ENCODE results near the gene SOAT2.
"Not testable (repeated sequence)": the region's sequence is repeated elsewhere in the genome, so short reads cannot be mapped to it uniquely, and the experiment has no call there.

The SOAT2 gene

DNA sequence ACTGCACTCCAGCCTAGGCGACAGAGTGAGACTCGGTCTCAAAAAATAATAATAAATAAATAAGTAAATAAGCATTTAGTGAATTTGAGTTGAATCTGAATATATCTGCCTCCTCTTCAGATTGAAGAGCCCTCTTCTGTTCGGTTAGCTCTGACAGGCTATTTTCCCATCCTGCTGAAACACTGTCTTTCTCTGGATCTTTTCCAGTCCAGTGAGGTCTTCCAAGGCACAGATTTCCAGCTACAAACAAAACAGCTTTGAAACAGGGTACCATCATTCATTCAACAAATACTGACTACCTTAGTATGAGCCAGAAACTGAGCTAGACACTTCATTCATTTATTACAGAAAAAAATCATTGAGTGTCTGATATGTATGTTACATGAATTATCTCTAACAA, 16.9 kb upstream of the SOAT2 start:
- DNase-seq (ENCODE audit: low read depth), result no peak

GRCh38 chr12:53090105-53090504, 13.2 kb upstream of the SOAT2 start:
- DNase-seq (ENCODE audit: low read depth), result no peak

DNA sequence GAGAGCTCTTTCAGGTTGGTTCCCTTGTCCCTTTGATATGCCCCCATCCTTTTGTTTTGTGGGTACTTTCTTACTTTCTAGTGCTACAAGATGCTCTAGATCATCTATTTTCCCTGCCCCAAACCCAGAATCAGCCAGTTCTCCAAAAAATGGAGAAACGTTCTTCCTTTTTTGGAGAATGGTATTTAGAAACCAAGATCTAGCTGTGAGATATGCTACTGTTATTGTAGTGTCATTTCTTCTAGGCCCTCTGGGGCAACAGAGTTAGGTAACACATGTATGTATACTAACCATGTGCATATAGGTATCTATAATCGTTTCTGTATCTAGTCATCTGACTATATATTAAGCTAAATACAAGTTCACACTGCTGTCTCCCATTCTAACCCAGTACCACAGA, 12.7 kb upstream of the SOAT2 start:
- DNase-seq (ENCODE audit: low read depth), result no peak

- no peak for DNase-seq (ENCODE audit: low read depth)
Measured at GRCh38 chr12:53091756-53092155, 11.5 kb upstream of the SOAT2 start.

DNA sequence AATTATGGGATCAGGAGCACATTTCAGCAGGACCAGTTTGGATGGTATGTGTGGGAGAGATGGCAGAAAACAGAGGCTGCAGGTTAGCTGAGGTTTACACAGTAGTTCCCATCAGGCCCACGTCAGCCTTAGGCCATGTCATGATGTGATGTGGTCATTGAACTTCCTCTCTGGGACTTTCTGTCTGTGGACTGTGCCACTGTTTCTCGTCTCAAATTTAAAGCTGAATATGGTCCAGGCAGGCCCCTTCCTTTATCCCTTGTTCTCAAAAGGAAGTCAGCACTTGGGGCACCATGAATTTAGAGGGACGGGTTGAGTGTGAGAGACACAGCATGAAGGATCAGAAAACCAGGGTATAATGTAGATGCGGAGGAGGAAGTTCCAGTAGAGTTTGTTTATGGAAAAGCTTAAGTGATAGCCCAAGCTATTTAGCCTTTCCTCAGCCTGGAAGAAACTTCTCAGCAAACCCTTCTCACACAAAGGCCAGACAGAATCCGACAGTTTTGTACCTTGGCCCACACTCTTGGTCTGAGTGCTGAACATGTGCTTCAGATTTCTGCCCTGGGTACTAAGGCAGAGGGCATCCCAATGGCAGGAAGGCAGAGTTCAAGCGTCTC, 9.4 kb upstream of the SOAT2 start:
- peak; percentile 30 for DNase-seq (ENCODE audit: low read depth)

GRCh38 chr12:53094394-53094787, 8.9 kb upstream of the SOAT2 start:
- DNase-seq (ENCODE audit: low read depth), result no peak

DNA sequence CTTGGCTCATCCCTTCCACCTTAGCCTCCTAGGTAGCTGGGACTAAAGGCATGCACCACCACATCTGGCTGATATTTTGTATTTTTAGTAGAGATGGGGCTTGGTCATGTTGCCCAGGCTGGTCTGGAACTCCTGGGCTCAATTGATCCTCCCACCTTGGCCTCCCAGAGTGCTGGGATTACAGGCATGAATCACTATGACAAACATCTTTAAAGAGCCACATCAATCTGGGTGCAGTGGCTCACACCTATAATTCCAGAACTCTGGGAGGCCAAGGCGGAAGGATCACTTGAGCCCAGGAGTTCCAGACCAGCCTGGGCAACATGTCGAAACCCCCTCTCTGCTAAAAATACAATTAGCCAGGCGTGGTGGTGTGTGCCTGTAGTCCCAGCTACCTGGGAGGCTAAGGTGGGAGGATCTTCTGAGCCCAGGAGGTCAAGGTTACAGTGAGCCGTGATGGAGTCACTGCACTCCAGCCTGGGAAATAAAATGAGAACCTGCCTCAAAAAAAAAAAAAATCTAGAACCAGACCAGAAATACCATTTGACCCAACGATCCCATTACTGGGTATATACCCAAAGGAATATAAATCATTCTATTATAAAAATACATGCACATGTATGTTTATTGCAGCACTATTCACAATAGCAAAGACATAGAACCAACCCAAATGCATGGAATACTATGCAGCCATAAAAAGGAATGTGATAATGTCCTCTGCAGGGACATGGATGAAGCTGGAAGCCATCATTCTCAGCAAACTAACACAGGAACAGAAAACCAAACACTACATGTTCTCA, 8.3 kb upstream of the SOAT2 start:
- not testable (repeated sequence) for DNase-seq (ENCODE audit: low read depth)

DNA sequence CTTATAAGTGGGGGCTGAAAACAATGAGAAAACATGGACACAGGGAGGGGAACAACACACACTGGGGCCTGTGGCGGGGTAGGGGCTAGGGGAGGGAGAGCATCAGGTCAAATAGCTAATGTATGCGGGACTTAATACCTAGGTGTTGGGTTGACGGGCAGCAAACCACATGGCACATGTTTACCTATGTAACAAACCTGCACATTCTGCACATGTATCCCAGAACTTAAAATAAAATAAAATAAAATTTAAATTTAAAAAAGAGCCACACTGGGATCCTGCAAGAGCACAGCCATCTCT, 7.7 kb upstream of the SOAT2 start:
- not testable (repeated sequence) for DNase-seq (ENCODE audit: low read depth)

DNA sequence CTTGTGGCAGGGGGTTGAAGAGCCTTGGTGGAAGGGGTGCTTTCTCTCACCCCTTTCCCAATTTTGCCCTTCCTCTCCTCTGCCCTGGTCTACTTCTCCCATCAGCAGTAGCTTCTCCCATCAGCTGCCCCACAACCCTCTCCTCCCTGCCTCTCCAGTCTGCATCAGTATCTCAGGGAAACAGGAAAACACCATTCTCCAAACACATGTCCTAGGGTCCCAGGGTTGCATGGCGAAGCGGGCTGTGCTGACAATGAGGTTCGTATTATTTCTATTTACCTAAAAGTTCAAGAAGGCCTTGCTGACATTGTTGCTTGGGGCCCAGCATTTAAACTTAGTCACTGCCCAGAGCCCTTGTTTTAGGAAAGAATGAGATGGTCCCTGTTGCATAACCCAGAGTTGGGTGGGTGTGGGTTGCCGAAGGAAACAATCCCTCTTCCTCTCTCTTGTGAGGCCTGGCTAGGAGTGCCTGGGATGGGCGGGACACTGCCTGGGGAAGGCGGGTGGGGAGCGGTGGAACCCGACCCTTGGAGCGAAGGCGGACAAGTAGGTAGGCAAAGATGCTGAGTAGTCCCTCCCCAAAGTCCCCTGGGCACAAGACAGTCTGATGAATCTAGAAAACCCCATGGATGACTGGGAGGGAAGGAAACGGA, 7.1 kb upstream of the SOAT2 start:
- DNase-seq (ENCODE audit: low read depth), result peak; percentile 54

GRCh38 chr12:53096759-53097158, 6.5 kb upstream of the SOAT2 start:
- no peak for DNase-seq (ENCODE audit: low read depth)

- DNase-seq (ENCODE audit: low read depth), result peak; percentile 20
Measured at GRCh38 chr12:53097207-53097563, 6.1 kb upstream of the SOAT2 start.

- peak; percentile 49 for DNase-seq (ENCODE audit: low read depth)
Measured at GRCh38 chr12:53097564-53098353, 5.5 kb upstream of the SOAT2 start, which contains the start of gene IGFBP6. TSS of gene IGFBP6 (plus strand) at chr12:53097667. CDS start at chr12:53097718, 51 bp downstream.

DNA sequence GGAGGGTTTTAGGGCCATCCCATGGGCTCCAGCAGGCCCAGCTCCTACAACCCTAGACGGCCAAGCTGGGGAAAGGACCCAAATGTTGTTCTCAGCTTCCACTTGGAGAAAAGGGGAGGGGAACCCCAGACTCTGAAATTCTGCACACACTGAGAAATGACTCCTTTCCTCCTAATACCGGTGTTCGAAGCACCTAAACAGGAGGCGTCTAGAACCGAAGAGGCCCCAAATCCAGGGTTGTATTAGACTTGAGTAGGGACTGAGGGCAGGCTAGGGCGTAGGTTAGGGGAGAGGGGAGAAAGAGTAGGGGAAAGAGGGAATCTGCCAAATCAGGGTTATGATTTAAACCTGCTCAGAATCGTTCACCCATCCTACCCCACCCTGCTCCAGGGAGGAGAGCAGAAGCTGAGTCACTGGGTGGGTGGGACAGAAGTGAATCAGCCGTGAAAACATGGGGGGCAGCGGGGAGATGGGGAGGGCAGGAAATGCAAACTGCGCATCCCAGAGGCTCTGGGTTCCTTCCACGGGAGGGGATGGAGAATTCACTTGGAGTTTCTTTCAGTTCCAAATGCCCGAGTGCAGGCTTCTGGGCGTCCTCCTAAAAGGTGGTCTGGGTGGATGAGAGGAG, 4.8 kb upstream of the SOAT2 start:
- peak; percentile 74 for DNase-seq (ENCODE audit: low read depth)

- peak; percentile 96 for DNase-seq (ENCODE audit: low read depth)
Measured at GRCh38 chr12:53099071-53099882, 4.0 kb upstream of the SOAT2 start.

GRCh38 chr12:53100466-53101151, 2.7 kb upstream of the SOAT2 start:
- no peak for DNase-seq (ENCODE audit: low read depth)

GRCh38 chr12:53101266-53101665, 2.0 kb upstream of the SOAT2 start:
- no peak for DNase-seq (ENCODE audit: low read depth)

- no peak for DNase-seq (ENCODE audit: low read depth)
Measured at GRCh38 chr12:53101931-53102781, 1.1 kb upstream of the SOAT2 start.

DNA sequence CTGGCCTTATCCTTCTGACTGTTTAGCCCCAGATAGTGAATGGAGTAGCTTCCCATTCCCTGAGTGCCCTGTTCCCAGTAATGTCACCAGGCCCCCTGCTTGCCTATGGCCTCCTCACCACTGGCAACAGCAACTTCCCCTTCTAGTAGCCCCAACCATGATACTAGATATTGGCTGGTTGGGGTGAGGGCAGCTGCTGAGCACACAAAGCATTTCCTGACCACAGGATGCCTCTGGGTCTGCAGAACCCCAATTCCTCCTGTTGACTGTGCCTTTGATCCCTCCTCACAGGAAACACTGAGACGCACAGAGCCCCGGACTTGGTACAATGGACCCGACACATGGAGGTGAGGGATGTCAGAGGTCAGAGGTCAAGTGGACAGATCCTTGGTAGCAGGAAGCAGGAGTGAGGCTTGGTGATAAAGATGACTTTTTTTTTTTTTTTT, 597 bp downstream of the SOAT2 start:
- peak; percentile 18 for DNase-seq (ENCODE audit: low read depth)

- no peak for DNase-seq (ENCODE audit: low read depth)
Measured at GRCh38 chr12:53105256-53105655, 2.0 kb downstream of the SOAT2 start.
